Hepatocyte (in vitro differentiated cells): ENCODE data around the gene OTUD5.

Experiments used
- EZH2 ChIP-seq: fragments of 200-600 bp; sonication (generic); IDR thresholded peaks from 2 replicates; pipeline ENCODE4 v1.6.1; 2016; ENCODE audit warnings: antibody characterized with exemption, mild to moderate bottlenecking, borderline replicate concordance
- TF ChIP-seq, protein P1 (sequence below): fragments of 200-600 bp; sonication (generic); IDR thresholded peaks from 2 replicates; pipeline ENCODE4 v1.5.1; 2016; ENCODE audit warnings: antibody characterized with exemption, mild to moderate bottlenecking; ENCODE audit not compliant: poor library complexity

GRCh38 chrX:48923771-48924170, 33.6 kb downstream of the OTUD5 start:
- TF ChIP-seq, protein P1, sequence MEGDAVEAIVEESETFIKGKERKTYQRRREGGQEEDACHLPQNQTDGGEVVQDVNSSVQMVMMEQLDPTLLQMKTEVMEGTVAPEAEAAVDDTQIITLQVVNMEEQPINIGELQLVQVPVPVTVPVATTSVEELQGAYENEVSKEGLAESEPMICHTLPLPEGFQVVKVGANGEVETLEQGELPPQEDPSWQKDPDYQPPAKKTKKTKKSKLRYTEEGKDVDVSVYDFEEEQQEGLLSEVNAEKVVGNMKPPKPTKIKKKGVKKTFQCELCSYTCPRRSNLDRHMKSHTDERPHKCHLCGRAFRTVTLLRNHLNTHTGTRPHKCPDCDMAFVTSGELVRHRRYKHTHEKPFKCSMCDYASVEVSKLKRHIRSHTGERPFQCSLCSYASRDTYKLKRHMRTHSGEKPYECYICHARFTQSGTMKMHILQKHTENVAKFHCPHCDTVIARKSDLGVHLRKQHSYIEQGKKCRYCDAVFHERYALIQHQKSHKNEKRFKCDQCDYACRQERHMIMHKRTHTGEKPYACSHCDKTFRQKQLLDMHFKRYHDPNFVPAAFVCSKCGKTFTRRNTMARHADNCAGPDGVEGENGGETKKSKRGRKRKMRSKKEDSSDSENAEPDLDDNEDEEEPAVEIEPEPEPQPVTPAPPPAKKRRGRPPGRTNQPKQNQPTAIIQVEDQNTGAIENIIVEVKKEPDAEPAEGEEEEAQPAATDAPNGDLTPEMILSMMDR: no peak
- no peak for TF ChIP-seq EZH2
